ENCODE measurements around the gene SKA1.

SKA1 gene

DNA sequence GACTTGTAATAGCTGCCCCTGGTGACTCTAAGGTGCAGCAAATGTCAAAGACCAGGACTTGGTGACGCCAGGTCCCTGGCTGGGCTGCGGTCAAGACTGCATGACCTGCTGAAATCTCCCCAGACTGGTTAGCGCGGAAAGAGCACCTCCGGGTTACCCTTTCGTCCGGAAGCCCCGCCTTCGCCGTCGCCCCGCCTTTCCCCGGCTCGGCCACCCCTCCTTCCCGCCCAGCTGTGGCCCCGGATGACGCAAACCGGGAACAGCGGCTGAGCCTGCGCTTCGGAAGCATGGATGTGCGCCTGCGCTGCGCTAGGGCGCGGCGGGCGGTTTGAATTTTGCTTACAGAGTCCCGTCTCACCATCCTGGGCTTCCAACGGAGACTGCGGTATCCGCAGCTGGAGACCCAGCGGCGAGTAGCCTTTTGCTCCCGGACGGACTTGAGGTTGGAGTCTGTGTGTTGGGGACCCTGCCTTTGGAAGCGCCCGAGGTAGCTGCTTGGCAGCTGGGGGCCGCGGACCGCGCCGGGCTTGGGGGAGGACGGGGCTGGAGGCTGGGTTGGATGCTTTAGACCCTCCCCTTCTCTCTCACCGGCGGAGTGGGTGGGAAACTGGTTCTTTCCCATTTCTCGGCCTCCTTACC is at the start of gene SKA1 (continued):
- TF ChIP-seq, protein P1, sequence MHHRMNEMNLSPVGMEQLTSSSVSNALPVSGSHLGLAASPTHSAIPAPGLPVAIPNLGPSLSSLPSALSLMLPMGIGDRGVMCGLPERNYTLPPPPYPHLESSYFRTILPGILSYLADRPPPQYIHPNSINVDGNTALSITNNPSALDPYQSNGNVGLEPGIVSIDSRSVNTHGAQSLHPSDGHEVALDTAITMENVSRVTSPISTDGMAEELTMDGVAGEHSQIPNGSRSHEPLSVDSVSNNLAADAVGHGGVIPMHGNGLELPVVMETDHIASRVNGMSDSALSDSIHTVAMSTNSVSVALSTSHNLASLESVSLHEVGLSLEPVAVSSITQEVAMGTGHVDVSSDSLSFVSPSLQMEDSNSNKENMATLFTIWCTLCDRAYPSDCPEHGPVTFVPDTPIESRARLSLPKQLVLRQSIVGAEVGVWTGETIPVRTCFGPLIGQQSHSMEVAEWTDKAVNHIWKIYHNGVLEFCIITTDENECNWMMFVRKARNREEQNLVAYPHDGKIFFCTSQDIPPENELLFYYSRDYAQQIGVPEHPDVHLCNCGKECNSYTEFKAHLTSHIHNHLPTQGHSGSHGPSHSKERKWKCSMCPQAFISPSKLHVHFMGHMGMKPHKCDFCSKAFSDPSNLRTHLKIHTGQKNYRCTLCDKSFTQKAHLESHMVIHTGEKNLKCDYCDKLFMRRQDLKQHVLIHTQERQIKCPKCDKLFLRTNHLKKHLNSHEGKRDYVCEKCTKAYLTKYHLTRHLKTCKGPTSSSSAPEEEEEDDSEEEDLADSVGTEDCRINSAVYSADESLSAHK (tag by site-specific recombination; IDR thresholded peaks at IDR 0.05), result no peak
- TF ChIP-seq EGR2 (tag by site-specific recombination; IDR thresholded peaks at IDR 0.05; ENCODE audit: low read depth) (0 out of 2 replicates have a peak, but pooled peaks have one; percentile 30), BCL11B (tag by site-specific recombination; IDR thresholded peaks at IDR 0.05; ENCODE audit: low read depth) (no peak), ZNF248 (tag by site-specific recombination; IDR thresholded peaks at IDR 0.05) (no peak), KLF8 (tag by site-specific recombination; IDR thresholded peaks at IDR 0.05) (peak; percentile 86), GLIS2 (tag by site-specific recombination; IDR thresholded peaks at IDR 0.05) (peak; percentile 80), ZNF140 (tag by site-specific recombination; IDR thresholded peaks at IDR 0.05) (no peak), ZBTB7A (tag by site-specific recombination; IDR thresholded peaks at IDR 0.05; ENCODE audit: low read depth) (no peak), ZBTB48 (tag by site-specific recombination; IDR thresholded peaks at IDR 0.05) (peak; percentile 47; the same call in 1 of the 2 replicates), ZNF768 (tag by site-specific recombination; IDR thresholded peaks at IDR 0.05) (no peak), ZNF211 (tag by site-specific recombination; IDR thresholded peaks at IDR 0.05; ENCODE audit: low read depth) (no peak), ZNF629 (tag by site-specific recombination; IDR thresholded peaks at IDR 0.05) (peak; percentile 81), HOXA7 (CRISPR knock-in tag; IDR thresholded peaks at IDR 0.05; ENCODE audit: borderline replicate concordance) (no peak), ZNF549 (tag by site-specific recombination; IDR thresholded peaks at IDR 0.05) (no peak), IKZF3 (tag by site-specific recombination; IDR thresholded peaks at IDR 0.05) (peak; percentile 28; the same call in 1 of the 2 replicates), YY1 (tag by site-specific recombination; IDR thresholded peaks at IDR 0.05) (no peak), ZIC2 (tag by site-specific recombination; IDR thresholded peaks at IDR 0.05) (peak; percentile 64; the same call in 1 of the 2 replicates), TCF7L2 (IDR thresholded peaks at IDR 0.05; ENCODE audit: borderline replicate concordance, low read depth, low read length) (no peak), PRDM10 (tag by site-specific recombination; IDR thresholded peaks at IDR 0.05) (peak; percentile 72), BCL6B (tag by site-specific recombination; IDR thresholded peaks at IDR 0.05) (no peak)
- TF ChIP-seq, protein P2, sequence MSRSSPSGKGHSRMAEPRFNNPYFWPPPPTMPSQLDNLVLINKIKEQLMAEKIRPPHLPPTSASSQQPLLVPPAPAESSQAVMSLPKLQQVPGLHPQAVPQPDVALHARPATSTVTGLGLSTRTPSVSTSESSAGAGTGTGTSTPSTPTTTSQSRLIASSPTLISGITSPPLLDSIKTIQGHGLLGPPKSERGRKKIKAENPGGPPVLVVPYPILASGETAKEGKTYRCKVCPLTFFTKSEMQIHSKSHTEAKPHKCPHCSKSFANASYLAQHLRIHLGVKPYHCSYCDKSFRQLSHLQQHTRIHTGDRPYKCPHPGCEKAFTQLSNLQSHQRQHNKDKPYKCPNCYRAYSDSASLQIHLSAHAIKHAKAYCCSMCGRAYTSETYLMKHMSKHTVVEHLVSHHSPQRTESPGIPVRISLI (tag by site-specific recombination; IDR thresholded peaks at IDR 0.05), result no peak
- TF ChIP-seq, protein P3, sequence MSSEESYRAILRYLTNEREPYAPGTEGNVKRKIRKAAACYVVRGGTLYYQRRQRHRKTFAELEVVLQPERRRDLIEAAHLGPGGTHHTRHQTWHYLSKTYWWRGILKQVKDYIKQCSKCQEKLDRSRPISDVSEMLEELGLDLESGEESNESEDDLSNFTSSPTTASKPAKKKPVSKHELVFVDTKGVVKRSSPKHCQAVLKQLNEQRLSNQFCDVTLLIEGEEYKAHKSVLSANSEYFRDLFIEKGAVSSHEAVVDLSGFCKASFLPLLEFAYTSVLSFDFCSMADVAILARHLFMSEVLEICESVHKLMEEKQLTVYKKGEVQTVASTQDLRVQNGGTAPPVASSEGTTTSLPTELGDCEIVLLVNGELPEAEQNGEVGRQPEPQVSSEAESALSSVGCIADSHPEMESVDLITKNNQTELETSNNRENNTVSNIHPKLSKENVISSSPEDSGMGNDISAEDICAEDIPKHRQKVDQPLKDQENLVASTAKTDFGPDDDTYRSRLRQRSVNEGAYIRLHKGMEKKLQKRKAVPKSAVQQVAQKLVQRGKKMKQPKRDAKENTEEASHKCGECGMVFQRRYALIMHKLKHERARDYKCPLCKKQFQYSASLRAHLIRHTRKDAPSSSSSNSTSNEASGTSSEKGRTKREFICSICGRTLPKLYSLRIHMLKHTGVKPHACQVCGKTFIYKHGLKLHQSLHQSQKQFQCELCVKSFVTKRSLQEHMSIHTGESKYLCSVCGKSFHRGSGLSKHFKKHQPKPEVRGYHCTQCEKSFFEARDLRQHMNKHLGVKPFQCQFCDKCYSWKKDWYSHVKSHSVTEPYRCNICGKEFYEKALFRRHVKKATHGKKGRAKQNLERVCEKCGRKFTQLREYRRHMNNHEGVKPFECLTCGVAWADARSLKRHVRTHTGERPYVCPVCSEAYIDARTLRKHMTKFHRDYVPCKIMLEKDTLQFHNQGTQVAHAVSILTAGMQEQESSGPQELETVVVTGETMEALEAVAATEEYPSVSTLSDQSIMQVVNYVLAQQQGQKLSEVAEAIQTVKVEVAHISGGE (tag by site-specific recombination; conservative IDR thresholded peaks at IDR 0.05; ENCODE audit: low read depth), result peak; percentile 3; the same call in 1 of the 2 replicates
- TF ChIP-seq, protein P4, sequence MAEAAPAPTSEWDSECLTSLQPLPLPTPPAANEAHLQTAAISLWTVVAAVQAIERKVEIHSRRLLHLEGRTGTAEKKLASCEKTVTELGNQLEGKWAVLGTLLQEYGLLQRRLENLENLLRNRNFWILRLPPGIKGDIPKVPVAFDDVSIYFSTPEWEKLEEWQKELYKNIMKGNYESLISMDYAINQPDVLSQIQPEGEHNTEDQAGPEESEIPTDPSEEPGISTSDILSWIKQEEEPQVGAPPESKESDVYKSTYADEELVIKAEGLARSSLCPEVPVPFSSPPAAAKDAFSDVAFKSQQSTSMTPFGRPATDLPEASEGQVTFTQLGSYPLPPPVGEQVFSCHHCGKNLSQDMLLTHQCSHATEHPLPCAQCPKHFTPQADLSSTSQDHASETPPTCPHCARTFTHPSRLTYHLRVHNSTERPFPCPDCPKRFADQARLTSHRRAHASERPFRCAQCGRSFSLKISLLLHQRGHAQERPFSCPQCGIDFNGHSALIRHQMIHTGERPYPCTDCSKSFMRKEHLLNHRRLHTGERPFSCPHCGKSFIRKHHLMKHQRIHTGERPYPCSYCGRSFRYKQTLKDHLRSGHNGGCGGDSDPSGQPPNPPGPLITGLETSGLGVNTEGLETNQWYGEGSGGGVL (tag by site-specific recombination; IDR thresholded peaks at IDR 0.05), result peak; percentile 43

Measured in HEK293 (cell line).